ENCODE measurements around the gene MTFMT.
"Not testable (repeated sequence)": the region's sequence is repeated elsewhere in the genome, so short reads cannot be mapped to it uniquely, and the experiment has no call there.

The MTFMT gene

DNA sequence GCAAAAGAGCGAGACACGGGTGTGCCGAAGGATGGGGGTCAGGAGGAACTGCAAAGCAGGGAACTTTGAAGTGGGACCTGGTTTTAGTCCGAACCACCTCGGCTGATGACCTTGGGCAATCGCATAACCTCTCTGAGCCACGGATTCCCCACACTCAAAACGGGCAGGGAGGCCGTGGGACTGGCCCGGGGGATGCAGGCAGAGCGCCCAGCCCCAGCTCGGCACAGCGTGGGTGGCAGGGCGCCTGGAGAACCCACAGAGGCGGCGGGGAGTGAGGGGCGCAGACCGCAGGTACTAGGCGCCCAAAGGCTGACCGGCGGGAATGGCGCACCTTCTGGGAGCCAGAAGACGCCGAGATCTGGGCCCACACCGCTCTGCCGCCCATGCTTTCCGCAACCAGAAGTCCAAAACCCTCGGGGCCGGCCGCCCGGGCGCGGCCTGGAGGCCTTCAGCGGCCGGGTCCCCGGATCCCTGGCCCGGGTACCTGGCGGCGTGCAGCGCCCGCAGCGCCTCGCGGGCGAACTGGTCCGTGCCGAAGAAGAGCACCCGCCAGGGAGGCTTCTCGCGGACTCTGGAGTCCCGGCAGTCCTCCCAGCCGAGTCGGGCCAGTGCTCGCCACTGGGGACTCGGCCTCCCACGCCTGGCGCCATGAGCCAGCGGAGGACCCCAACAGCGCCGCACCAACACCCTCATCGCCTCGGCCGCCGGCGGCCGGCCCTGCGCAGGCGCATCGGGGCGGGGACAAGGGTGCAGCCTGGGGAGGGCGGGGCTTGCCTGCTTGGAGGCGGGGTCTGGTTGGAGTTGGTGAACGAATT is at the start of gene MTFMT:
Gene MTFMT (minus strand): TSS at position 719 of the 815 bp plus-strand sequence. CDS start 26 bp downstream, at position 693.
- DNase-seq: peak; percentile 98

DNA sequence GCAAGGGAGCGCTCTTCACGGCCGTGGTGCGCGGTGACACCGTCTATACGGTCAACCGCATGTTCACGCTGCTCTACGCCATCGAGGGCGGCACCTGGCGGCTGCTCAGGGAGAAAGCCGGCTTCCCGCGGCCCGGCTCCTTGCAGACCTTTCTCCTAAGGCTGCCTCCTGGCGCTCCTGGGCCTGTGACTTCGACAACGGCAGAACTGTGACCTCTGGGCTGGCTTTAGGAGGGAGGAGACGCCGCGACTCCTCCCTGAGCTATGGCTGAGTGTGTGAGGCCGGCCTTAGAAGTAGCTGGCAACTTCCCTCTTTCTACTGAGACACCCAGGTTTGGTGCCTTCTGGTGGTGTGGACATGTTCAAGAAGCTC is 48.5 kb upstream of the MTFMT start:
- peak; percentile 82 for DNase-seq

DNA sequence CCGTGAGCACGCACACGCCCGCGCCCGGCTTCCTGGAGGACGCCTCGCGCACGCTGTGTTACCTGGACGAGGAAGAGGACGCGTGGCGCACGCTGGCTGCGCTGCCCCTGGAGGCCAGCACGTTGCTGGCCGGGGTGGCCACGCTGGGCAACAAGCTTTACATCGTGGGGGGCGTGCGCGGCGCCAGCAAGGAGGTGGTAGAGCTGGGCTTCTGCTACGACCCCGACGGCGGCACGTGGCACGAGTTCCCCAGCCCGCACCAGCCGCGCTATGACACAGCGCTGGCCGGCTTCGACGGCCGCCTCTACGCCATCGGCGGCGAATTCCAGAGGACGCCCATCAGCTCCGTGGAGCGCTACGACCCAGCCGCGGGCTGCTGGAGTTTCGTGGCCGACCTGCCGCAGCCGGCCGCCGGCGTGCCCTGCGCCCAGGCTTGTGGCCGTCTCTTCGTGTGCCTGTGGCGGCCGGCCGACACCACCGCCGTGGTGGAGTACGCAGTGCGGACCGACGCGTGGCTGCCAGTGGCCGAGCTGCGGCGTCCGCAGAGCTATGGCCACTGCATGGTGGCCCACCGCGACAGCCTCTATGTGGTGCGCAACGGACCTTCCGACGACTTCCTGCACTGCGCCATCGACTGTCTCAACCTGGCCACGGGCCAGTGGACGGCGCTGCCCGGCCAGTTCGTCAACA is 48.0 kb upstream of the MTFMT start:
- no peak for DNase-seq

- no peak for DNase-seq
These were observed 47.2 kb upstream of the MTFMT start, which contains the start of gene KBTBD13 for GRCh38 chr15:65076486-65077290. Gene KBTBD13 (plus strand): TSS chr15:65076746. CDS start chr15:65076816, 70 bp downstream.

DNA sequence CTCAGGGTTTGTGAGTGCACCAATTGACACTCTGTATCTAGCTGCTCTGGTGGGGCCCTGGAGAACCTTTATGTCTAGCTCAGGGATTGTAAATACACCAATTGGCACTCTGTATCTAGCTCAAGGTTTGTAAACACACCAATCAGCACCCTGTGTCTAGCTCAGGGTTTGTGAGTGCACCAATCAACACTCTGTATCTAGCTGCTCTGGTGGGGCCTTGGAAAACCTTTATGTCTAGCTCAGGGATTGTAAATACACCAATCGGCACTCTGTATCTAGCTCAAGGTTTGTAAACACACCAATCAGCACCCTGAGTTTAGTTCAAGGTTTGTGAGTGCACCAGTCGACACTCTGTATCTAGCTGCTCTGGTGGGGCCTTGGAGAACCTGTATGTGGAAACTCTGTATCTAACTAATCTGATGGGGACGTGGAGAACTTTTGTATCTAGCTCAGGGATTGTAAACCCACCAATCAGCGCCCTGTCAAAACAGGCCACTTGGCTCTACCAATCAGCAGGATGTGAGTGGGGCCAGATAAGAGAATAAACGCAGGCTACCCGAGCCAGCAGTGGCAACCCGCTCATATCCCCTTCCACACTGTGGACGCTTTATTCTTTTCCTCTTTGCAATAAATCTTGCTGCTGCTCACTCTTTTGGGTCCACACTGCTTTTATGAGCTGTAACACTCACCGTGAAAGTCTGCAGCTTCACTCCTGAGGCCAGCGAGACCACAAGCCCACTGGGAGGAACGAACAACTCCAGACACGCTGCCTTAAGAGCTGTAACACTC is 46.4 kb upstream of the MTFMT start:
- DNase-seq: not testable (repeated sequence)

- DNase-seq: not testable (repeated sequence)
These were observed 45.5 kb upstream of the MTFMT start for GRCh38 chr15:65074946-65075345.

GRCh38 chr15:65072617-65073016 is 43.2 kb upstream of the MTFMT start:
- no peak for DNase-seq

DNA sequence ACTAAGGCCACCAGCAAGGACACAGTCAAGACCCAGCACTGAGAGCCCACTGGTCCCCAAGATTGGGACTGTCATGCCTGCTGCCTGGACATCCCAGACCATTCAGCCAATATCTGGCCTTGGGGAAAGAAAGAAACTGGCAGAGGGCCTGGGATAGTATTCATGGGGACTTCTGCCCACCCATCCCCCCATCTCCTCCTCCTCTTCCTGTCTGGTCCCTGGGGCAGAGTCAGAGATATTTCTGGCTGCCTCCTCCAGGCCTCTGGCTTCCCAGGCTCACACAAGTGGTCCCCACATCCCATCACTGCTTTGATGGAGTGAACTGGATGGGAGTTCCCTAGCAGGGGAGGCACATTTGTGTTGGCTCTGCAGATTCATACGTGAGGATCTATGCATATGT is 42.6 kb upstream of the MTFMT start:
- DNase-seq: no peak

GRCh38 chr15:65071381-65071811 is 42.0 kb upstream of the MTFMT start:
- no peak for DNase-seq

- no peak for DNase-seq
These were observed 40.5 kb upstream of the MTFMT start for GRCh38 chr15:65069779-65070546.

GRCh38 chr15:65069179-65069578 is 39.7 kb upstream of the MTFMT start:
- DNase-seq: no peak

DNA sequence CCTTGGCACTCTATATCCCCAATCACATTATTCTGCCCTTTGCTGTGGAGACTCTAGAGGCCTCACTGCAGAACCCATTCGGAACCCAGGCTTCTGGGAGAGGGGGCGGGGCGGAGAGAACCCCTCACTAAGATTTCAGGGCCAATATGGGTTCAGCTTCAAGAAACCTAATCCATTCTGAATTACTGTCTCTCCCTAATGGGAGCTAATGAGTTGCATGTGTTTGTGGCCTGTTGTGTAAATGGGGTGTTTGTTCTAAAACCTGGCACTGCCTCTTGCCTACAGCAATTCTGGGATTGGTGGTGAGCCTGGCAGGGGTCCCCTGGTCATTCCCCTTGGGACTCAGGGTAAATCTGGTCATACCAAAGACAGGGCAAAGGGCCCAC is 39.0 kb upstream of the MTFMT start:
- DNase-seq: no peak

GRCh38 chr15:65067645-65068402 is 38.4 kb upstream of the MTFMT start, which contains the start of gene RASL12:
Gene RASL12 (minus strand): TSS chr15:65067991. CDS start chr15:65067835, 156 bp downstream.
- DNase-seq: no peak

DNA sequence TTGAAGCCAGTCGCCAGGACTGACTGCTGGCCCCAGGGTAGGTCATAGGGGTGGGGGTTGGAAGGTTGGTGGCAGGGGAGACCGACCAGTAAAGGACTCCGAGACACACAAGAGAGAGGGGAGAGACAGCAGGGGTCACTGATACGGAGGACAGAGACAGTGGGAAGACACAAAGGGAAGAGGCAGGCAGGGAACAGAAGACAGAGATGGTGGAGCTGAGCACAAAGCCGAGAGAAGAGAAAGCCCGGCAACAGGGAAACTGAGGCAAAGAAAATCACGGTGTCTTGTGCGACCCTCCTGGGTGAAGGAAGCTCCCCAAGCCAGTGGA is 37.8 kb upstream of the MTFMT start:
- DNase-seq: no peak

GRCh38 chr15:65066635-65067316 is 37.3 kb upstream of the MTFMT start:
- DNase-seq: no peak

GRCh38 chr15:65066001-65066634 is 36.7 kb upstream of the MTFMT start:
- DNase-seq: no peak

GRCh38 chr15:65062726-65063125 is 33.3 kb upstream of the MTFMT start:
- DNase-seq: no peak

DNA sequence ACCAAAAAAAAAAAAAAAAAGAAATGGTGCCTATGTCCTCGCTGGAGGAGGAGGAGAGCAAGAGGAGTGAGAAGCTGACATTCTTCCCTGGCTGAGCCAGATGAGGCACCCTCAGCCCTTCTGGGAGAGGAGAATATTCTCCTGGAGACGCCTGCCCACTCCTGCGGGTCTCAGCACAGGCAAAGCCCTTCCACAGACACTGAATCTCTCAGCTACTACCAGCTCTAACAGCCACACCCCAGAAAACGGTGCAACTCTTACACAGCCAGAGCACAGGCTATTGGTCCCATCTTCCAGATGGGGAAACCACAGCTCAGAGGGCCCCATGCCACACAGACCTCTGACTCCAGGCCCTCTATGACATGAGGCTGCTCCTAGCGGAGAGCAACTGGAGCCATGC is 32.6 kb upstream of the MTFMT start:
- no peak for DNase-seq

DNA sequence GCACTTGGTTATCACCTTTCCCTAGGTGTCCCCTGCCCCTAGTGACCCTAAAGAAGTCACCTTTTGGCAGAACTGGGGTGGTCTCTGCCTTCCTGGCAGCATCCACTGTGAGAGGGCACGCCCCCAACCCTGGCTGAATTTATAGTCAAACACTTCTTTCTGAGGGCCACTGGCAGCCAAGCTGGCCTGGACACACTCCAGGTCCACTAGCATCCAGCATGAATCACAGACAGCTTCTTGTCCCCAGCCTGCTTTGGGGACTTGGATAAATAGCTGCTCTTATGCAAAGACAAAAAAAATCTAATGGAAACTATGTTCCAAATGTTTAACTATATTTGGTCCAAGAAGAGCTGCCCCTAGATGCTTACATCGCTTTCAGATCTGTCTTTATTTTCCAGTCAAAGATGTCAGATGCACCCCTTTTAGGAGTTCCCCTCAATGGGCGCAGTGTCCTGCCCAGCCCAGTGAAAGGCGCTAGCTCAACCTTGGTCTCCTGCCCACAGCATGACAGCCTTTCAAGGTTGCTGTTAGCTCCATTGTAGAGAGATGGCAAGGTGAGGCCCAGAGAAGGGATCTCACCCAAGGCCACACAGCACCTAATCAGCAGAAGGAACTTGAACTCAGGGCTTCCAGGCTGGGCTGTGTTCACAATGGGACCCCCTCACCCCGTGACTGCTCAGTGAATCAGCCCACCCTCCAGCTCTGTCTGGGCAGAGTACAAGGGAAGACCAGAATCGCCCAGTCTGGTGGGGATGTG is 31.4 kb upstream of the MTFMT start:
- DNase-seq: no peak

All from activated effector memory CD4-positive, alpha-beta T cell treated with anti-CD3 and anti-CD28 coated beads, Interleukin-2, amount 50 U/mL, for 16 hours (primary cell).